ENCODE measurements around the gene NDUFAF2. TPM values are rescaled to one million over a fixed set of nuclear protein-coding genes. Genes with fewer than 3 reads are reported as not detected.
"Not testable (repeated sequence)": the region's sequence is repeated elsewhere in the genome, so short reads cannot be mapped to it uniquely, and the experiment has no call there.

NDUFAF2 gene
- total and polyA plus RNA-seq, 4 donors, result 12.2 to 68.8 (median 29.8) TPM

DNA sequence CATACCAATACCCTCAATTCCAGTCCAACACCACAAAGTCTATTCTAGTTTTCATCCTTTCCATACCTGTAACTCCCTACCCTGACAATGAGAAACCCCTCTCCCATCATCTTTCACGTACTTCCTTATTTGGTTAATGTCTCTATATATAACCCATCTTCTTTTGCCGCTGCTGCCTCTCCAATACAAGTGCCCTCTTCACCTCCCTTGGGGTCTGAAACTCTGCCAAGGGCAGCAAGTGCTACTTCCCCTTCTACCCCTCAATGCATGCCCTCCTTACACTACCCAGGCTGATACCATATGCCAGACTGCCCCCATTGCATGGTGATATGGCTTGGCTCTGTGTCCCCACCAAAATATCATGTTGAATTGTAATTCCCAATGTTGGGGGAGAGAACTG lies 241.6 kb downstream of the NDUFAF2 start:
- 68 to 72% methylated on average over 2 of the region's 2 CpGs for WGBS, 2 donors
- H3K9me3 ChIP-seq (ENCODE audit: control insufficient read depth in 4 of 4, insufficient read depth in 3 of 4, low read length in 3 of 4), result no peaks in the 10 kb centered on the region
- ATAC-seq (ENCODE audit: insufficient read depth, low FRiP score) (no peak), DNase-seq (no peak)
- no peaks in the 10 kb centered on the region for H3K27me3 ChIP-seq (ENCODE audit: control insufficient read depth in 3 of 3, insufficient read depth in 3 of 3, low read length in 2 of 3)
- H3K9ac ChIP-seq (ENCODE audit: insufficient read depth in 1 of 2, low read length in 2 of 2), result no peak overlapping the region
- H3K36me3 ChIP-seq (ENCODE audit: control insufficient read depth in 4 of 4, insufficient read depth in 4 of 4, low read length in 4 of 4), result no peaks in the 10 kb centered on the region
- H3K4me3 ChIP-seq, result no peak overlapping the region
- no peak overlapping the region for H3K27ac ChIP-seq (ENCODE audit: low read depth in 1 of 2, low read length in 1 of 2)
- H3K4me1 ChIP-seq (ENCODE audit: control insufficient read depth in 5 of 5, insufficient read depth in 5 of 5, low read length in 5 of 5), result peaks cover 0 to 12% (median 0%) of the 10 kb centered on the region in 5 donors
- TF ChIP-seq CTCF (IDR thresholded peaks at IDR 0.05; ENCODE audit: control extremely low read depth, extremely low read depth), result no peak

- H3K4me3 ChIP-seq; H3K9ac ChIP-seq (ENCODE audit: insufficient read depth in 1 of 2, low read length in 2 of 2); DNase-seq; ATAC-seq (ENCODE audit: insufficient read depth, low FRiP score); H3K9me3 ChIP-seq (ENCODE audit: control insufficient read depth in 4 of 4, insufficient read depth in 3 of 4, low read length in 3 of 4); H3K27ac ChIP-seq (ENCODE audit: low read depth in 1 of 2, low read length in 1 of 2); H3K27me3 ChIP-seq (ENCODE audit: control insufficient read depth in 3 of 3, insufficient read depth in 3 of 3, low read length in 2 of 3); H3K36me3 ChIP-seq (ENCODE audit: control insufficient read depth in 4 of 4, insufficient read depth in 4 of 4, low read length in 4 of 4): not testable (repeated sequence)
- peaks cover 0 to 12% (median 0%) of the 10 kb centered on the region in 5 donors for H3K4me1 ChIP-seq (ENCODE audit: control insufficient read depth in 5 of 5, insufficient read depth in 5 of 5, low read length in 5 of 5)
These were observed 242.3 kb downstream of the NDUFAF2 start for GRCh38 chr5:61187352-61187751.

GRCh38 chr5:61187826-61188225 lies 242.8 kb downstream of the NDUFAF2 start:
- ATAC-seq (ENCODE audit: insufficient read depth, low FRiP score); H3K9ac ChIP-seq (ENCODE audit: insufficient read depth in 1 of 2, low read length in 2 of 2); H3K9me3 ChIP-seq (ENCODE audit: control insufficient read depth in 4 of 4, insufficient read depth in 3 of 4, low read length in 3 of 4); H3K4me1 ChIP-seq (ENCODE audit: control insufficient read depth in 5 of 5, insufficient read depth in 5 of 5, low read length in 5 of 5); H3K36me3 ChIP-seq (ENCODE audit: control insufficient read depth in 4 of 4, insufficient read depth in 4 of 4, low read length in 4 of 4); H3K27ac ChIP-seq (ENCODE audit: low read depth in 1 of 2, low read length in 1 of 2); H3K4me3 ChIP-seq; H3K27me3 ChIP-seq (ENCODE audit: control insufficient read depth in 3 of 3, insufficient read depth in 3 of 3, low read length in 2 of 3); DNase-seq: not testable (repeated sequence)
- WGBS, 2 donors, result 96 to 97% methylated on average over 2 of the region's 2 CpGs

GRCh38 chr5:61198606-61199005 lies 253.6 kb downstream of the NDUFAF2 start:
- no peak for TF ChIP-seq CTCF (IDR thresholded peaks at IDR 0.05; ENCODE audit: control extremely low read depth, extremely low read depth)

More at GRCh38 chr5:61198606-61199005, 253.6 kb downstream of the NDUFAF2 start:
- H3K27ac ChIP-seq (ENCODE audit: low read depth in 1 of 2, low read length in 1 of 2), result no peak overlapping the region
- no peak overlapping the region for H3K9ac ChIP-seq (ENCODE audit: insufficient read depth in 1 of 2, low read length in 2 of 2)
- ATAC-seq (ENCODE audit: insufficient read depth, low FRiP score) (no peak), DNase-seq (no peak)
- H3K27me3 ChIP-seq (ENCODE audit: control insufficient read depth in 3 of 3, insufficient read depth in 3 of 3, low read length in 2 of 3), result no peaks in the 10 kb centered on the region
- no peaks in the 10 kb centered on the region for H3K36me3 ChIP-seq (ENCODE audit: control insufficient read depth in 4 of 4, insufficient read depth in 4 of 4, low read length in 4 of 4)
- H3K9me3 ChIP-seq (ENCODE audit: control insufficient read depth in 4 of 4, insufficient read depth in 3 of 4, low read length in 3 of 4), result peaks cover 0 to 3% (median 2%) of the 10 kb centered on the region in 4 donors
- H3K4me3 ChIP-seq, result no peak overlapping the region
- WGBS, 2 donors, result 91 to 94% methylated on average over 2 of the region's 2 CpGs
- H3K4me1 ChIP-seq (ENCODE audit: control insufficient read depth in 5 of 5, insufficient read depth in 5 of 5, low read length in 5 of 5), result no peaks in the 10 kb centered on the region

All from lung (tissue), 12 donors.